PFSK-1 (cell line): ENCODE measurements around the gene GPATCH2.

Experiments
- POLR2AphosphoS5 ChIP-seq: IDR thresholded peaks from 2 replicates; pipeline ENCODE4 v1.6.1; 2012; ENCODE audit warnings: low read depth, mild to moderate bottlenecking, control low read depth, low read length, moderate library complexity
- TF ChIP-seq, protein P1 (sequence below), 2 experiments: IDR thresholded peaks; 2 replicates each; pipeline versions ENCODE4 v1.6.1 to v1.8.0; 2011 to 2012; ENCODE audit warnings: low read depth in 2 of 2, low read length in 2 of 2, control low read depth in 1 of 2, inconsistent platforms in 1 of 2, mild to moderate bottlenecking in 1 of 2, moderate library complexity in 1 of 2; ENCODE audit not compliant: insufficient read depth in 1 of 2

DNA sequence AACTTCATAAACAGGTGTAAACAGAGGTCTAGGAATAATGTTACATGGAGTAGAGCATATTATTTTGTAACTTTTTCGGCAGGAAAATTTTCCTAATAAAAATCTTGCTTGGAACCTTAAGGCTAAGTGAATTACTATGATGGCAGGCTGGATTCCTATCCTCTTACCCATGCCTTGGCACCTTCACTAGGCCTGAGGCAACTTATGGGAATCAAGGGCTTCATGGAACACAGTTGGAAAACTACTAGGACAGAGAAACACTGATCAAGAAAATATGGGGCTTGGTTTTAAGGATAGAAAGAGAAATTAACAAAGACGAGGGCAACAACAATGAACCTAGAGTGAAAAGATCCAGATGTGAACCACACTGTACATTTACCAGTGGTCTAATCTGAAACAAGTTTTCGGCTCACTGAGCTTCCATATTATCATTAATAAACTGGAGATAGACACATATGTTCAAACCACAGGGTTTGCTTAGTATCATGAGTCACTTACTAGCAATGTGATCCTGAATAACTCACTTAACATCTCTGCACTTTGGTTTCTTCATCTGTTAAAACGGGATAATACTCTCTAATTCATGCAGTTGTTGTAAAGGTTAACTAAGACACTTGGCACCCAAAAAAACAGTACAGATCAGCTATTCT, 68.5 kb downstream of the GPATCH2 start:
- TF ChIP-seq POLR2AphosphoS5, result no peak
- TF ChIP-seq, protein P1, sequence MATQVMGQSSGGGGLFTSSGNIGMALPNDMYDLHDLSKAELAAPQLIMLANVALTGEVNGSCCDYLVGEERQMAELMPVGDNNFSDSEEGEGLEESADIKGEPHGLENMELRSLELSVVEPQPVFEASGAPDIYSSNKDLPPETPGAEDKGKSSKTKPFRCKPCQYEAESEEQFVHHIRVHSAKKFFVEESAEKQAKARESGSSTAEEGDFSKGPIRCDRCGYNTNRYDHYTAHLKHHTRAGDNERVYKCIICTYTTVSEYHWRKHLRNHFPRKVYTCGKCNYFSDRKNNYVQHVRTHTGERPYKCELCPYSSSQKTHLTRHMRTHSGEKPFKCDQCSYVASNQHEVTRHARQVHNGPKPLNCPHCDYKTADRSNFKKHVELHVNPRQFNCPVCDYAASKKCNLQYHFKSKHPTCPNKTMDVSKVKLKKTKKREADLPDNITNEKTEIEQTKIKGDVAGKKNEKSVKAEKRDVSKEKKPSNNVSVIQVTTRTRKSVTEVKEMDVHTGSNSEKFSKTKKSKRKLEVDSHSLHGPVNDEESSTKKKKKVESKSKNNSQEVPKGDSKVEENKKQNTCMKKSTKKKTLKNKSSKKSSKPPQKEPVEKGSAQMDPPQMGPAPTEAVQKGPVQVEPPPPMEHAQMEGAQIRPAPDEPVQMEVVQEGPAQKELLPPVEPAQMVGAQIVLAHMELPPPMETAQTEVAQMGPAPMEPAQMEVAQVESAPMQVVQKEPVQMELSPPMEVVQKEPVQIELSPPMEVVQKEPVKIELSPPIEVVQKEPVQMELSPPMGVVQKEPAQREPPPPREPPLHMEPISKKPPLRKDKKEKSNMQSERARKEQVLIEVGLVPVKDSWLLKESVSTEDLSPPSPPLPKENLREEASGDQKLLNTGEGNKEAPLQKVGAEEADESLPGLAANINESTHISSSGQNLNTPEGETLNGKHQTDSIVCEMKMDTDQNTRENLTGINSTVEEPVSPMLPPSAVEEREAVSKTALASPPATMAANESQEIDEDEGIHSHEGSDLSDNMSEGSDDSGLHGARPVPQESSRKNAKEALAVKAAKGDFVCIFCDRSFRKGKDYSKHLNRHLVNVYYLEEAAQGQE (IDR thresholded peaks at IDR 0.05; ENCODE audit: insufficient read depth in 1 of 2, low read depth in 2 of 2, low read length in 2 of 2), result no peak
